Endometrial microvascular endothelial cells (primary cell): Measurements from ENCODE around the gene PPIB. TPM values are rescaled to one million over a fixed set of nuclear protein-coding genes. Genes with fewer than 3 reads are reported as not detected.

ENCODE experiments used
- in situ Hi-C: cut with HindIII; loops from 2 replicates; pipeline ENCODE4 v1.10.0; 2017; ENCODE audit warnings: low sequenced_read_pairs, low pct_unique_long_range_greater_than_20kb; ENCODE audit errors: inconsistent ontology term
- total RNA-seq: library from RNA; depleted of rRNA; stranded (reverse); fragments of >200 nt; gene quantifications from one replicate; pipeline ENCODE4 v1.2.3, GENCODE V29; 2015; ENCODE audit errors: inconsistent ontology term

Gene PPIB
- total RNA-seq: 715 TPM

DNA sequence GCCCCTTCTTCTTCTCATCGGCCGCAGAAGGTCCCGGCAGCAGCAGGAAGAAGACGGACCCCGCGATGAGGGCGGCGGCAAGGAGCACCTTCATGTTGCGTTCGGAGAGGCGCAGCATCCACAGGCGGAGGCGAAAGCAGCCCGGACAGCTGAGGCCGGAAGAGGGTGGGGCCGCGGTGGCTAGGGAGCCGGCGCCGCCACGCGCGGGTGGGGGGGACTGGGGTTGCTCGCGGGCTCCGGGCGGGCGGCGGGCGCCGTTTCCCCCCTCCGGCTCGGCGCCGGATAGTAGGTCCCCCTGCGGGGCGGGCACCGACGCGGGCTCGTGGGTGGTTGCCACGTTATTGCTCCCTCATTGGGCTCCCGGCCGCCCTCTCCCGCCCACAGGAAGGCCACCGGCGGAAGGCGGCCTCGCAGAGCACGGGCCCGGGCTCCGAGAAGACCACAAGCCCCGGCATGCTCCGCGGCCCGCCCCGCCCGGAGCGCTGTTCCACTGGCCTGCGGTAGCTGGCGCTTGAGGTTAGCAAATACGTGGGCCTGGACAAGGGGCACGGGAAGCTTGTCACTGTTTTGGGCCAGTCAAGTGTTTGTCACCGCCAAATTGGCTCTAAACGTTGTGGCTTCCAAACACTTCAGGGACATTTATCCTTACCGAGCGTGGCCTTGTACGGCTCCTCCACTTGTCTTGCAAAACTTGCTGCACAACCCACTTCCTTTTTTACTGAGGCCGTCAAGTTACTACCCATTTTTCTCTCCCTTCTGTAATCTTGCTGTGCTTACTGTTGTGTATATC lies at the start of gene PPIB:
TSS of gene PPIB (minus strand) at position 154 of the 790 bp plus-strand sequence. CDS start at position 118, 36 bp downstream.
- in situ Hi-C loops: no loop called here

DNA sequence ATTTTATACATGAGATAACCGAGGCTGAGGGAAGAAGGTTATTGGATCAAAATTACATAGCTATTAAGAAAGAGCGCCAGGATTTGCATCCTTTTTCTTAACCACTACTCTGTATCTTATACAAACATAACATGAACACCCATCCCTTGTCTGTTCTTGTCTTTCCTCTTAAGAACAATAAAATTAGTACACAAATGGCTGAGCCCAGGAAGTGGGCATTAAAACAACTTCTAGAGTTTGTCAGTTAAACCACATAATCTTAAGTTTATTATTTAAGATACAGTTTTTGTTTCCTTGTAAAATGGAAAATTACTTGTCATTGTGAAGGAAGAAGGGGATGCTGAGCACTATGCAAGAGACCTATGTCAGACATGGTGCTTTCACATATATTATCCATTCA lies 48.9 kb upstream of the PPIB start:
- in situ Hi-C loops: no loop called here

DNA sequence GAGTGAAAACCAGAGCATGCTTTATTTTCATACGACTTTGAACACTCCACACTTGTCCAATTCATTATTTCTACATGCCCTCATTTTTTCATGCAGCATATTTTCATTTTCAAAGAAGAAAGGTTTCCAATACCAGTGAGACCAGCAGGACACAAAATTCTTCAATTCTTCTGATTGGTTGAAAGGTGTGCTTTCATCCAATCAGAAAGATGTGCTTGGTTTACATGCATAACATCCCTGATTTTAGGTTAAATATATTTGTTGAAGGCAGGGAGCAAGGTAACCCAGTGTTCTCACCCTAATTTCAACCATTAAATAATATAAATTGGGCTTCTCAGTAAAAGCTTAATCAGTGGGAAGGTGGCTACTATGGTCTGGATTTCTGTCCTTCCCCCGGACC lies 47.5 kb upstream of the PPIB start:
- in situ Hi-C loops: no loop called here

DNA sequence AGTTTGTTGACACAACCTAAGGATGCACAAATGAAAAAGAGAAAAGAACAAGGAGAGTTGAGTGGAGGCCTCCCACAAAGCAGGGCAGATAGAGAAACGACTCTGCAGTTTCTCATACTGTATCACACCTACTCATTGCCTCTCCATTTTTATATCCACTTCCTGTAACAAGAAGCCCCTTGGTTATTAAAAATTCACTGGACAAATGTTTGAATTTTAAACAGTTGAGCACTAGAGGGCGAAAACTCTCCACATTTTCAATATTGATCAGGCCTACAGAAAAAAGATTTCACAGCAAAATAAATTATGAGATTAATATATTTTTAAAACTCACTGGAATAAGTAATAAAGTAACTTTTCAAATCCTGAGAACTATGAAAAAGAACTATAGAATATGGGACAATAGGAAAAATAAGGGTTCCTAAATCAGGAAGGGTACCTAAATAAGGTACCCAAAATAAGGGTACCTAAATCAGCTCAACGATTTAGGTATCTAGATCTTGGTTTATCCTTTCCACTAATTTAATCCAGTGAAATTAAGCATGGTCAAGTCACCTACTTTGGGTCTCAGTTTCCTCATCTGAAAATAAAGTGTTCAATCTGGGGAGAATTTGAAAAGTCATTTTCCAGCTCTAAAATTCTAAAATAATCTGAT lies 47.0 kb upstream of the PPIB start:
- in situ Hi-C loops: no loop called here

DNA sequence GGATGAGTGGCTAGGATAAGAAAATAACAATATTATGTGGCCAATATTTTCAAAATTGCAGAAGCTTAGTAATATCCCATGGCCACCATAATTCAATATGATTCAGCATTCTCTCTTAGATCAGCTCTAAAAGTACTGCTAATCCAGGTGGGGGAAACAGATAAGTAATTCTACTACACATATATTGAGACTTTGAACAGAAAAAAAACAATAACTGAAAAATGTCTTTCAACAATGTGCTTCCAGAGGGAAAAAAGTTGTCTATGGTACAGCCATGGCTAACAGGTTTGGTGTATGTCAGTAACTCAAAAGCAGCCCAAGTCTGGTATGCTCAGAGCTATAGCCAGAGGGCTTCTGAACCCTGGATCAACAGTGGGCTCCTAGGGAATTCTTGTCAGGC lies 42.4 kb upstream of the PPIB start:
- in situ Hi-C loops: no loop called here

- in situ Hi-C loops: no loop called here
These were observed 34.6 kb upstream of the PPIB start for GRCh38 chr15:64197425-64197824.

DNA sequence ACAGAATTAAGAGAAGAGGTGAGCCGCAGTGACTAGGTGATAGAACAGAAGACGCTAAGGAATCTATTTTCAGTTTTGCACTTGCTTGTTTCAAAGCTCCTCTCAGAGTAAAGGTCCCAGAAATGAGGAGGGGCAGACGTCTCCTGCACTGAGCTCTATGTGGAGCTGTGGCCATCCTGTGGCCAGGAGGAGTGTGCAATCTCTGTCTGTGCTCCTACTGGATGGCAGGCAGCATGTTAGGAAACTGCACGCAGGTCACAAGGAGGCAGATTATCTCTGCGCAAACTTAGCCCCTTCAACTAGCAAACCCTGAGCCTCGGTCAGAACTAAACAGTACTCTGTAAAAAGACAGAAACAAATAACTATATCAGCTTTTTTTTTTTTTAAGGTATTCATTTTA lies 31.1 kb upstream of the PPIB start:
- in situ Hi-C loops: no loop called here

- in situ Hi-C loops: no loop called here
These were observed 29.4 kb upstream of the PPIB start for GRCh38 chr15:64191971-64192830.

GRCh38 chr15:64187396-64188191 lies 24.8 kb upstream of the PPIB start:
- in situ Hi-C loops: no loop called here

GRCh38 chr15:64185146-64185911 lies 22.5 kb upstream of the PPIB start:
- in situ Hi-C loops: no loop called here

GRCh38 chr15:64182859-64183370 lies 20.1 kb upstream of the PPIB start:
- in situ Hi-C loops: no loop called here

DNA sequence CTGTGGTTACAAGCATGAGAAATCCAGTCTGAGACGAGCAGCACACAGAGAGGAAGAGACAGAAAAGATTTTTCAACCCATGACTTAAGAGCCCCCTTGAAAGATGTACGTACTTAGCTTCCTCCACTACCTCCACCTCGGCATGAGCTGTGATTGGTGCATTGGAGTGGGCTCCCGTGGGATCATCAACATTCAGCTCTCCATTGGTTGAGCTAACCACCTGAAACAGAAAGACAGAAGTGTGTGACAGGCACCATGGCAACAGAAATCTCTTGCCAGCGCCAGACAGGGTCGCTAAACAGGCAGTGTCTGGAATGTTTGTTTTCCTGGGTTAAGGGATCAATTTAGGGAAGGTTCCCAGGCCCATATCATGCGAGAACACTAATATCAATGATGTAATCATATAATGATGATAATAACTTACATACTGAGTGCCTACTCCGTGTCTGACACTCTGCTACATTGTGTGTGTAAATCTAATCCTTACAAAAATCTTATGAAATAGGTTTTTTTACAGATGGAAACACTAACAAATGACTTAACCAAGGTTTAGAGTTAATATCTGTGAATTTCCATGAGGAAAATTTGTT lies 17.5 kb upstream of the PPIB start:
- in situ Hi-C loops: no loop called here

GRCh38 chr15:64166102-64166890 lies 3.5 kb upstream of the PPIB start:
- in situ Hi-C loops: no loop called here

DNA sequence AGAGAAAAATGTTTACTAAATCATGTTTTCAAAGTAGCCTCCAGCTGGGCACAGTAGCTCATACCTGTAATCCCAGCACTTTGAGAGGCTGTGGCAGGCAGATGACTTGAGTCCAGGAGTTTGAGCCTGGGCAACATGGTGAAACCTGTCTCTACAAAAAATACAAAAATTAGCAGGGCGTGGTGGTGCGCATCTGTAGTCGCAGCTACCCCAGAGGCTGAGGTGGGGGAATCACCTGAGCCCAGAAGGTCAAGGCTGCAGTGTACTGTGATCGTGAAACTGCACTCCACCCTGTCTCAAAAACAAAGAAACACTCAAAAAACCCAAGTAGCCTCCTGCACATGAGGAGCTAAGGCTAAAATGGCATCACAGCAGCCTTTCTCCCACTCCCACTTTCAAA lies 1.6 kb upstream of the PPIB start:
- in situ Hi-C loops: no loop called here

DNA sequence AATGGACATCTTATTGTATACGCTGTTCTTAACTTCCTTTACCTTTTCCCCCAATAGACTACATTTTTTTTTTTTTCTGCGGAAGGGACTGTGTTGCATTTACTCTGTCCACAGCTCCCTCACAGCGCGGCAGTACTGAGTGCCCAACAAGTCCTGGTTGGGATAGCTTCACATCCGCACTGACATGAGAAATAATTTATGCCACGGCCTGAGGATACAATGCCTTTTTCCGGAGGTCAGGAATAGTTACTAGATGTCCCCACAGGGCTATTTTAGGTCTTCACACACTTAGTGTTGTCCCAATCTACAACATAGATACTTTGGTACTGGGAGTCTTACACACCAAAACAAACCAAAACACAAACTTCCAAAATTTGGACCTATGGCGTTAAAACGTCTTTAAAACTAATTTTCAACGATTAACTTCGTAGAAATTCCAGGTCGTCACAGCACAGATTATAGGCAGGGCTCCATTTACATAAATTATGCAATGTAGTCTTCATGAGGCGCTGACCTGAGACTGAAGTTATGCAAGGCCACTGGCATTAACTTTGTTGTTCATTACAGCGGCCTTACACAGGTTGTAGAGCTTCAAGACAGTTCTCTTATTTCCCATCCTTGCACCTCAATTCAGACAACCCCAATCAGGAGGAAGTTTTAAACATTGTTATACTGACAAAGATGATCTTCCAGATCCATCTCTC lies 989 bp upstream of the PPIB start:
- in situ Hi-C loops: no loop called here

- in situ Hi-C loops: no loop called here
These were observed 349 bp downstream of the PPIB start for GRCh38 chr15:64162478-64162868.
